D721Med (cell line): ENCODE measurements around the gene ZBTB7C.

Experiments used
- DNase-seq: peaks from one replicate; pipeline ENCODE4 v3.0.0; 2011; ENCODE audit warnings: low spot score; ENCODE audit not compliant: insufficient read length
- FAIRE-seq: peaks from 2 replicates; lab custom pipeline; 2011; peaks lifted over from hg19 to GRCh38; lab: Jason Lieb, UNC
- TF ChIP-seq, protein P1 (sequence below): IDR thresholded peaks from 2 replicates; pipeline ENCODE4 v1.5.1; 2012; ENCODE audit warnings: mild to moderate bottlenecking, control low read depth; ENCODE audit not compliant: insufficient read depth; ENCODE audit errors: missing control alignments

ZBTB7C gene

DNA sequence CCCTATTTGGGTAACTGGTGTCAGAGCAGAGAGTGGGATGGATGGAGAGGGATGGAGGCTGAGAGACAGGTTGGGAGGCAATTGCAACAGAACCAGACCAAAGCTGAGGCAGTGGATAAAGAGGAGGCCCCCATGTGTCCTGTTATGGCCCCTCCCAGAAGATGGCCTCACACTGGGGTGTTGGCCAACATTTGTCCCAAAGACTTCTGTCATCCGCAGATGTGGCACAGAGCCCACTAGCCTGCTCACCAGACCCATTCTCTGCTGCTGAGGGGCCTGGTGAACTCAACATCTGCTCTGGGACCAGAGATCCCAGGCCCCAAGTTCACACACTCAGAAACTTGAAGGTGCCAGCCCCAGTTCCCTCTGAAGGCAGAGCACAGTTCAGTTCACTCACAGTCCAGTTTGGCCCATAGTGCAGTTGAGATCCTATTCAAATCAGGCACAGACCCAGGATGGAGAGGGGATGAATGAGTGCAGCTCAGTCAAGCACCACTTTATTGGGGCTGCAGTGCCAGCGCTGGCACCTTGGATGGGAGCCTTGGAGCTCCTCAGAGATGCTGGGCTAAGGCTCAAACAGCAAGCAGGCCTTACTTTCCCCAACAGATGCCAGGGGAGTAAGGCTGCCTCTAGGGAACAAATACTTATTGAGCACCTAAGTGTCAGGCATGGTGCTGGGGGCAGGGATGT, 189.2 kb downstream of the ZBTB7C start:
- TF ChIP-seq, protein P1, sequence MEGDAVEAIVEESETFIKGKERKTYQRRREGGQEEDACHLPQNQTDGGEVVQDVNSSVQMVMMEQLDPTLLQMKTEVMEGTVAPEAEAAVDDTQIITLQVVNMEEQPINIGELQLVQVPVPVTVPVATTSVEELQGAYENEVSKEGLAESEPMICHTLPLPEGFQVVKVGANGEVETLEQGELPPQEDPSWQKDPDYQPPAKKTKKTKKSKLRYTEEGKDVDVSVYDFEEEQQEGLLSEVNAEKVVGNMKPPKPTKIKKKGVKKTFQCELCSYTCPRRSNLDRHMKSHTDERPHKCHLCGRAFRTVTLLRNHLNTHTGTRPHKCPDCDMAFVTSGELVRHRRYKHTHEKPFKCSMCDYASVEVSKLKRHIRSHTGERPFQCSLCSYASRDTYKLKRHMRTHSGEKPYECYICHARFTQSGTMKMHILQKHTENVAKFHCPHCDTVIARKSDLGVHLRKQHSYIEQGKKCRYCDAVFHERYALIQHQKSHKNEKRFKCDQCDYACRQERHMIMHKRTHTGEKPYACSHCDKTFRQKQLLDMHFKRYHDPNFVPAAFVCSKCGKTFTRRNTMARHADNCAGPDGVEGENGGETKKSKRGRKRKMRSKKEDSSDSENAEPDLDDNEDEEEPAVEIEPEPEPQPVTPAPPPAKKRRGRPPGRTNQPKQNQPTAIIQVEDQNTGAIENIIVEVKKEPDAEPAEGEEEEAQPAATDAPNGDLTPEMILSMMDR = no peak
- no peak for DNase-seq
- no peak for FAIRE-seq

DNA sequence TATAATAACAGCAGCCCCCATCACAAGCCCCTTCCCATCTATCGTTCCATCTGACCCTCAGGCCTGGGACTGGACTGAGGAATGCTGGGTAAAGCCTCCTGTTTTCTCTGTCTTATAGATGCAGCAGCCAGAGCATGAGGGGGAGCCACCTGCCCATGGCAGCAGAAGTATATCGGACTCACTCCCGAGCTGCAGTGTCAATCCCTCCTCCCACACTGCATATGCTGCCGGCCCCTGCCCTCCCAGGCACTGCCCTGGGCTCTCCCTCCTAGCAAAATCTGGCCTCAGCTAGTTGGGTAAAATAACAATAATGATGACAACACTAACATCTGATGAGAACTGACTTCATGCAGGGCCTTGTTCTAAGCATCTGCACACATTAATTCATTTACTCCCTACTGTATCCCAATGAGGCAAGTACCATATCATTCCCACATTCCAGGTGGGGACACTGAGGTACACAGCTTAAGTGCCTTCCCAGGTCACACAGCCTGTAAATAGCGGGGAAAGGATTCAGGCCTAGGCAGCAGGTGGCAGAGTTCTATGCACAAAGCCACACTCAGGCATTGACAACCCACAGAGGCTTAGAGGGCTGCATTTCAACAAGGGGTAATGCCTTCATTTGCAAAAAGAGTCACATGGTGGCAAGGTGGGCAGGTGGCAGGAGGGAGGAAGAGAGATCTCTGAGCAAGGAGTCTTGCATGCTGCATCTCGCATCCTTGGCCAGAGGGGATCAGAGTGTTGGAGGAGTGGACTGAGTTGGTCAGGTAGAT, 190.0 kb downstream of the ZBTB7C start:
- FAIRE-seq (no peak), DNase-seq (no peak)
- TF ChIP-seq, protein P1 = no peak

DNA sequence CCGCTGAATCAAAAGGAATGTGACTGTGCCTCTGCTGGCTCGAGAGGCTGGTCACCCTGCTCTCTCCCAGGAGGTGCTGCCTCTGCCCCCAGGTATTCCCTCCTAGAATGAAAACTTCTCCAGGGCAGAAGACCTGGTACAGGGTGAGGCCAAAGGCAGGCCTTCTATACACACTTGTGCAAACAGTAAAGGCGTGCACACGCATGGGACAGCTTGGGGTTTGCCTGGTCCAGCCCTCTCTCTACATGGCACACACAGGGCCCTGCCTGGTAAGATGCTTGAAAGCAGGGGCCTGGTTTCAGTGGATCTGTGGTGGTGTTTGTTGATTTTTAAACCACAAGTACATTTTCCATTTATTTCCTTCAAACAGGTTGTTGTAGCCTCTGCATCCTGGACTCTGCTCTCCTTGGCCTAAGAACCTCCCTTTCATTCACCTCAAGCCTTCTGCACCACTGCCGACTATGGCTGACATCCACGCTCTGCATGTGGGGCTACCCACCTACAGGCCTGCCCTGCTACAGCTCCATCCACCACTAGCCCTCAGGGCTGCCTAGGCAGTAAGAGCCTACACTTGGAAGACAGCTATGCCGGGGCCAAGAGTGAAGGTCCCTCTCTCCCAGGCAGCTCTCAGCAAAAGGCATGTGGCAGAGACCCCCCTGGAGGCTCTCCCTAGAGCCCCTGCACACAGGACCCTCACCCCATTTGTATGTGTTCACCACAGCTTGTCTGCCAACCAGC, 190.7 kb downstream of the ZBTB7C start:
- TF ChIP-seq, protein P1 = no peak
- DNase-seq = no peak
- FAIRE-seq = no peak

DNA sequence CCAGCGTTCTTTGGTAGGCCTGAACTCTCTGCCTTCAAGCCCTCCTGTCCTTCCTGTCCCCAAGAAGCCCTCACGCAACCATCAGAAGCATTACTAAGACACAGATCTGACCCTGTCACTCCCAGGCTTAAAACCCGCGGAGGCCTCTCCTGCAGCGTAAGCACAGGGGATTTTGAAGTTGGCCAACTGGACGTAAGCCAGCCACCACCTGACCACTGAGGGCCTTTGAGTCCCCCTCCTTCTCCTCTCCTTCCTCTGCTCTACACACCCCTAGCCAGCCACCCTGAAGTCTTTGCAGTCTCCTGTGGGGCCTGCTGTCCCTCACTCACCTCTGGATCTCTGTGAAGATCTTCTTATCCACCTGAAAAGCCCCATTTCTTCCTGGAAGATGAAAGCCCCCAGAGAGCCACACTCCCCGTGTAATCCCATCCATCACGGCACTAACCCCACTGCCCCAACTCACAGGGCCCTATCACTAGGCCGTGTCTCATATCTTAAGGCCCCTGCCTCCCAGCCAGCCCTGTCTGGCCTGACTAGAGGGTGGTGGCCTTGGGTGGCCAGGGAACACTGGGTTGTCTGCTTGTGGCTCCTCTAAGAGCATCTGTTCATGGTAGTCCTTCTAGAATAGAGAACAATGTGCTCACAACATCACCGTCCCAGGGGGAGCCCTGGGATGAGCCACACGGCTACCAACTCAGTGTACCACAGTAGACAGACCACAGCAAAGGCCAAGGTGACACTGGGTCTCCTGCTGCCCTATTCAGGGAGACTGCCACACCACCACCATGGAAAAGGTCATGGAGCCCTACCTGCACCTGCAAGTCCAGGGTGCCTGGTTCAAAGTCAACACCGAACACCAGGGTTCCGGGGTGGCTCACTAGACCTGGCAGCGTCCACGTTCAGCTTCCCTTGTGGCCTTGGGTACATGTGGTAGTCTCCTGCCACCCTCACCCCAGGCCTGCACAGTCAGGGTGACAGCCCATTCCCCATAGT, 191.6 kb downstream of the ZBTB7C start:
- no peak for DNase-seq
- no peak for FAIRE-seq
- TF ChIP-seq, protein P1 = no peak

DNA sequence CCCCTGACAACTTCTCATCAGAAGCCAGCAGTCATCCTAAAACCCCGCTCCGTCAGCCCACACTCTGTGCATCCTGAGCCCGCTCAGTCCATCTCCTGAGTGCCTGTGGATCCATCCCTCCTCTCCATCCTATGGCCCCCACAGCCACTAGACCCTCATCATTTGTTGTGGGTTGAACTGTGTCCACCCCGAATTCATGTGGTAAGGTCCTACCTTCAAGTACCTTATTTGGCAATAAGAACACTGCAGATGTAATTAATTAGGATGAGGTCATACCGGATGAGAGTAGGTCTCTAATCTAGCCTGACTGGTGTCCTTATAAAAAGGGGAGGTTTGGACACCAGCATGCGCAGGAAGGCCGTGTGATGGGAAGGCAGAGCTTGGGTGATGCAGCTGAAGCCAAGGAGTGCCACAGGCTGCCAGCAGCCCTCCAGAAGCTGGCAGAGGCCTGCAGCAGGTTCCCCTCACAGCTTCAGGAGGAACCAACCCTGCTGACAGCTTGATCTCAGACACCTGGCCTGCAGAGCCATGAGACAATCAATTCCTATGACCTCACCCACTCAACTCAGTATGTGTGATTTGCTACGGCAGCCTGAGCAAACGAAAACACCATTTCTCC, 192.4 kb downstream of the ZBTB7C start:
- TF ChIP-seq, protein P1 = no peak
- FAIRE-seq (no peak), DNase-seq (no peak)
